ENCODE measurements around the gene SPAG5.
A peak's percentile ranks its signal among the peaks of the same experiment; 100 is the strongest.

SPAG5 gene

DNA sequence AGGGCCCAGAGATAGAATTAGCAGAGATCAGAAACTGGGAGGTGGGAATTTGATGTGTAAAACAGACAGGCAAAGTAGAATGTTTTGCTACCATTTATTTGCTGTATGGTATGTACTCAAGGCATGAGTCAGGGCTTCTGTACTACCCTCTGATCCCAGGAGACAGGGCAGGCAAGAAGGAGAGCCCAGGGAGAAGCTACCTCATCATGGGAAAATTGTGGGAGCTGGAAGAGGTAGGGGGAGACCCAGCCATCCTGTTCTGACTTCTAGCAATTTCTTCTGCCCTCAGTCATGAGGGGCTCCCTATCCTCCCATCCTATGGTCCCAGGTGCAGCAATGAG, 25.8 kb downstream of the SPAG5 start:
- H3K27ac ChIP-seq (ENCODE audit: insufficient read depth, low read length, poor library complexity, severe bottlenecking), result no peak overlapping the region
- H3K9me3 ChIP-seq (ENCODE audit: control insufficient read depth, low read length), result no peaks in the 10 kb centered on the region
- H3K27me3 ChIP-seq (replicated peaks; ENCODE audit: control insufficient read depth, insufficient read depth, low read length, poor library complexity, severe bottlenecking), result no peaks in the 10 kb centered on the region
- DNase-seq, result no peak
- peaks cover 26% of the 10 kb centered on the region for H3K4me1 ChIP-seq (ENCODE audit: control insufficient read depth, insufficient read depth, low read length, poor library complexity, severe bottlenecking)
- H3K4me3 ChIP-seq (ENCODE audit: insufficient read depth, low read depth, low read length, poor library complexity, severe bottlenecking), result no peak overlapping the region
- H3K36me3 ChIP-seq (ENCODE audit: control insufficient read depth, insufficient read depth, low read length), result no peaks in the 10 kb centered on the region

DNA sequence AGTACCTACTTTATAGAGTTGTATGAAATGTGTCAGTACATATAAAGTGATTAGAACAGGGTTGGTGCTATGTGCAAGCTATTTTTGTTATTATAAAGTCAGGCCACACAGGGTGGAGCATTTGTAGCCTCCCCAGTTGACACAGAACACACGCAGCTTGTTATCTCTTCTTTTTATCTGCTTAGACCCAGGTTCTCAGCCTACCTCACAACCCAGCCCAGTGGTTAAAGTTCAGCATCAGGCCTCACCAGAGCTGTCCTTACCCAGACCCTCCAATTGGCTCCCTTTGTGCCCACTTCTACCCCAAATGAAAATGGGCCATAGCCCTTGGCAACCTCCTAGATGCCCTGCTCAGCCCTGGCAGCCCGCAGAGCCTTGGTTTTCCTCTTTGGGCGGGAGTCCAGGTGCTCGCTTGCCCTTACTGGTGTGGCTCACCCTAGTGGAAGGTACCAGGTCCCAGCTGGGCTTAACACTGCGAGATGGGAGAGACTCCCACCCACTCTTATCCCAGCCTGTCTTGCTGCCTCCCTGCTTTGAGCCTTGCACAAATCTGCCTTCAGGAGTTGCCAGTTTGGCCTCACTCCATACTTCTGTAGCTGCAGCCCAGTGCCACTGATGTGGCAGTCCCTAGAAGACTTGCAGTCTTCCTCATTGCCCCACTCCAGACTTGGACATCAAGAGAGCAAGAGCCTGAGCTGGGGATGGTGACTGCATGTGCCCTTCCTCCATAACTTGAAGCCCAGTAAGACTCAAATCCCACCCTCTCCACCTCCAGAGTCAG, 26.4 kb downstream of the SPAG5 start:
- Histone ChIP-seq H3K27me3 (replicated peaks; ENCODE audit: control insufficient read depth, insufficient read depth, low read length, poor library complexity, severe bottlenecking) (no peaks in the 10 kb centered on the region), H3K4me1 (ENCODE audit: control insufficient read depth, insufficient read depth, low read length, poor library complexity, severe bottlenecking) (peaks cover 26% of the 10 kb centered on the region), H3K9me3 (ENCODE audit: control insufficient read depth, low read length) (no peaks in the 10 kb centered on the region), H3K27ac (ENCODE audit: insufficient read depth, low read length, poor library complexity, severe bottlenecking) (peak overlapping the region; percentile 81), H3K36me3 (ENCODE audit: control insufficient read depth, insufficient read depth, low read length) (no peaks in the 10 kb centered on the region), H3K4me3 (ENCODE audit: insufficient read depth, low read depth, low read length, poor library complexity, severe bottlenecking) (peak overlapping the region; percentile 95)
- DNase-seq, result no peak

DNA sequence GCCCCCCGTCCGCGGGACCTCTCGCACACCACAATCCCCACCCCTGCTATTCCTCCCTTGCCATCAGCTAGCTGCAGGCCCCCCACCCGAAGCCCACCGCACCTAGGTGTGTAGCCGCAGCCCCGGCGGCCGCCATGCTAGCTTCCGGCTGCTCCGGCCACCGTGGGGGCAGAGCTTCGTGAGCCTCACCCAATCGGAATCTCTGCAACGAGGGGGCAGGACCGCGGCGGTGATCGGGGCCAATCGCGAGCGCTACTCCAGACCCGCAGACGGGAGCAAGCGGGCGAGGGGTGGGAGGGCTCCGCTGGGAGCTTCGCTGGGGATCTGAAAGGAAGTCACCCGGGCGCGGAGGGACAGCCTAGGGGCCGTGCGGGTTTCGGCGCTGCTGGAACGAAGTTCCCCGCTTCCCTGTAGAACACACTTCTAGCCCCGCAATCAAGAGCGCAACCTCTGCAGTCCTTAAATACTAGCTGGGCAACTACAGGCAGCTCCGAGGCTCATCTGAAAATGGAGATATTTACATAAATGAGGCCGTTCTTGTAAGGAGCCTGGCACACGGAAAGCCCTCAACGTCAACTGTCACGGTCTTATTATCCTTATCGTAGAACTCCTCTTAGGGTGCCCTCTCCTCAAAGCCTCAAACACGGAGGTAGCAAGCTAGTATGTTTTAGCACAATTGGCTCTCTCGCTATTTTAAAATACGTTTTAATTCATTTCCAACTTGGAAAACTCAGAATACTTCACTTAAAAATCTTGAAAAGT, 27.3 kb downstream of the SPAG5 start, which contains the start of gene PIGS:
Gene PIGS (minus strand): TSS at position 164 of the 762 bp plus-strand sequence. CDS start 28 bp downstream, at position 136.
- Histone ChIP-seq H3K4me3 (ENCODE audit: insufficient read depth, low read depth, low read length, poor library complexity, severe bottlenecking) (peak within 1 kb of the TSS; percentile 95), H3K27ac (ENCODE audit: insufficient read depth, low read length, poor library complexity, severe bottlenecking) (peak within 1 kb of the TSS; percentile 81), H3K27me3 (replicated peaks; ENCODE audit: control insufficient read depth, insufficient read depth, low read length, poor library complexity, severe bottlenecking) (no peaks in the 10 kb centered on the region), H3K36me3 (ENCODE audit: control insufficient read depth, insufficient read depth, low read length) (peaks cover 5% of the 10 kb centered on the region), H3K4me1 (ENCODE audit: control insufficient read depth, insufficient read depth, low read length, poor library complexity, severe bottlenecking) (peaks cover 30% of the 10 kb centered on the region), H3K9me3 (ENCODE audit: control insufficient read depth, low read length) (no peaks in the 10 kb centered on the region)
- peak; percentile 84 to 89 (median 86) for DNase-seq

DNA sequence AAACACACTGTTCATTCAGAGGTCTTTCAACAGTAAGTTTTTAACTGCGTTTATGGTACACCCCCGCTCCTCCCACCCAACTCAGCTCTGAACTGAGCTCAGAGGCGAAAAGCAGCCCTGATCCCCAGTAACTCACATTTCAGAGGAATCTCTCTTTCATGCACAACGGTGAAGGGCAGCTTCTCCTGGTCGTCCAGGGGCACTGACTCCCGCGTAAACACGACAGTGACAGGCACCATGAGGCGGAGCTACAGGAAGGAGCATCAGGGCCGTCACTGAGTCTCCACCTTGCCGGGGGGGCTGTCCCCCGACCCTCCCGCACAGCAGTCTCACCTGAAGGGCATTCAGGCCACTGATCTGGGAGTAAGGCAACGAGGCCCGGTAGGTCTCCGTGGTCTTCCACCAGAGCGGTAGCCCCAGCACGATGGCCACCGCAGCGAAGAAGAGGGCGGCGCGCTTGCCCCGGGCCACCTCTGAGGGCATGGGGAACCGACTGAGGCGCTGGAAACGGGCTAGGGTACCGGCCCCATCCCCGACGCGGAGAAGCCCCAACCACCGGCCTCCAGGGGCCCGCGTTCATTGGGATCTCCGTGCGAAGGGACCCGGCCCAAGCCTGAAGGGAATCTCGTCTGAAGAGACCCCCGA, 28.0 kb downstream of the SPAG5 start:
- peaks cover 25% of the 10 kb centered on the region for H3K4me1 ChIP-seq (ENCODE audit: control insufficient read depth, insufficient read depth, low read length, poor library complexity, severe bottlenecking)
- peak; percentile 25 to 42 (median 35) for DNase-seq
- peaks cover 5% of the 10 kb centered on the region for H3K36me3 ChIP-seq (ENCODE audit: control insufficient read depth, insufficient read depth, low read length)
- H3K27ac ChIP-seq (ENCODE audit: insufficient read depth, low read length, poor library complexity, severe bottlenecking), result peak overlapping the region; percentile 81
- peak overlapping the region; percentile 95 for H3K4me3 ChIP-seq (ENCODE audit: insufficient read depth, low read depth, low read length, poor library complexity, severe bottlenecking)
- no peaks in the 10 kb centered on the region for H3K9me3 ChIP-seq (ENCODE audit: control insufficient read depth, low read length)
- no peaks in the 10 kb centered on the region for H3K27me3 ChIP-seq (replicated peaks; ENCODE audit: control insufficient read depth, insufficient read depth, low read length, poor library complexity, severe bottlenecking)

DNA sequence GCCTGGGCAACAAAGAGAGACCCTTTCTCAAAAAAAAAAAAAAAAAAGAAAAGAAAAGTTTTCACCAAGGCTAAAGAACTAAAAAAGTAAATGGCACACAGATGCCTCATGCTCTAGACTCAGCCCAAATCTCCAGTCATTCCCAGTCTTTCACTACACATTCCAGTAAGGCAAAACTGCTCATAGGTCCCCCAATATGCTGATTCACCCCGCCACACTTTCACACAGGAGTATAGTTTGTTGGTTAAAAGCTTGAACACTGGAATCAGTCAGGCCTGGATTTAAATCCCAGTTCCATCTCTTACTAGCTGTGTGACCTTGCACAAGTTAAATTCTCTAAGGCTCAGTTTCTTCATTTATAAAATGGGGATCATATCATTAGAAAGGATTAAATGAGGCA, 29.4 kb downstream of the SPAG5 start:
- Histone ChIP-seq H3K27me3 (replicated peaks; ENCODE audit: control insufficient read depth, insufficient read depth, low read length, poor library complexity, severe bottlenecking) (no peaks in the 10 kb centered on the region), H3K36me3 (ENCODE audit: control insufficient read depth, insufficient read depth, low read length) (peaks cover 5% of the 10 kb centered on the region), H3K4me1 (ENCODE audit: control insufficient read depth, insufficient read depth, low read length, poor library complexity, severe bottlenecking) (peaks cover 22% of the 10 kb centered on the region), H3K4me3 (ENCODE audit: insufficient read depth, low read depth, low read length, poor library complexity, severe bottlenecking) (no peak overlapping the region), H3K27ac (ENCODE audit: insufficient read depth, low read length, poor library complexity, severe bottlenecking) (no peak overlapping the region), H3K9me3 (ENCODE audit: control insufficient read depth, low read length) (no peaks in the 10 kb centered on the region)
- DNase-seq, result no peak

DNA sequence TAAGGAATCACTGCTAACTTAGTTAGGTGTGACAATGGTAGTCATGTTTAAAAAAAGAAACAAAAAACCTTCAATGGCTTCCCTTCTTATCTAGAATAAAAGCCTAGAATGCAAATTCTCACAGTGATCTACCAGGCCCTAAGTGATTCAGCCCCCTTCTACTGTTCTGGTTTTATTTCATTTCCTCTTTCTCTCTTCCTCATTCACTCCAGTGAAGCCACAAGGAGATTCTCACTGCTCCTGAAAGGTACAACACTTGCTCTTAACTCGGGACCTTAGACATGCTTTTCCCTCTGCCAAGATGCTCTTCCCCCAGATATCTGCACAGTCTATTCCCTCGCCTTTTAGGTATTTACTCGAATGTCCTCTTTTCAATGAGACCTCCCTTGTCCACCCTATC, 31.2 kb downstream of the SPAG5 start:
- DNase-seq, result no peak
- H3K4me3 ChIP-seq (ENCODE audit: insufficient read depth, low read depth, low read length, poor library complexity, severe bottlenecking), result no peak overlapping the region
- no peak overlapping the region for H3K27ac ChIP-seq (ENCODE audit: insufficient read depth, low read length, poor library complexity, severe bottlenecking)
- H3K4me1 ChIP-seq (ENCODE audit: control insufficient read depth, insufficient read depth, low read length, poor library complexity, severe bottlenecking), result peaks cover 22% of the 10 kb centered on the region
- no peaks in the 10 kb centered on the region for H3K27me3 ChIP-seq (replicated peaks; ENCODE audit: control insufficient read depth, insufficient read depth, low read length, poor library complexity, severe bottlenecking)
- peaks cover 16% of the 10 kb centered on the region for H3K36me3 ChIP-seq (ENCODE audit: control insufficient read depth, insufficient read depth, low read length)
- H3K9me3 ChIP-seq (ENCODE audit: control insufficient read depth, low read length), result no peaks in the 10 kb centered on the region

DNA sequence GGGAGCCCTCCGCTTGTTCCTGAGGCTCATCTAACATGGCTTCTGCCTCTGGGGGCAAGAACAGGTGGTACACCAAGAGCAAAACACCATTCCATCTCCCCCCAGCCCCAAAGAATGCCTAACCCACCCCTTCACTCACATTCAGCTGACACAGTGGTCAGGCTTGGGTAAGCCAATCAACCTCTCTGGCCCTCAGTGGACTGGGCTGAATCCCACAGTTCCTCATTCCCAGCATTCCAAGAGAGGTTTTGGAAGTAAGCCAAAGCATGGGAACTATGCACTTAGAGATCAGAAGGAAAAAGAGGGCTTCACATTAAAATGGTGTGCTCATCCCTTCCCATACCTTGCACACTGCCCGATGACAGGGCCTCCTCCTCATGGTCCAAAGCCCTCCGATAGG, 35.4 kb downstream of the SPAG5 start:
- Histone ChIP-seq H3K4me3 (ENCODE audit: insufficient read depth, low read depth, low read length, poor library complexity, severe bottlenecking) (no peak overlapping the region), H3K9me3 (ENCODE audit: control insufficient read depth, low read length) (no peaks in the 10 kb centered on the region), H3K27me3 (replicated peaks; ENCODE audit: control insufficient read depth, insufficient read depth, low read length, poor library complexity, severe bottlenecking) (no peaks in the 10 kb centered on the region), H3K4me1 (ENCODE audit: control insufficient read depth, insufficient read depth, low read length, poor library complexity, severe bottlenecking) (peaks cover 4% of the 10 kb centered on the region), H3K36me3 (ENCODE audit: control insufficient read depth, insufficient read depth, low read length) (peaks cover 38% of the 10 kb centered on the region), H3K27ac (ENCODE audit: insufficient read depth, low read length, poor library complexity, severe bottlenecking) (no peak overlapping the region)
- DNase-seq, result no peak

DNA sequence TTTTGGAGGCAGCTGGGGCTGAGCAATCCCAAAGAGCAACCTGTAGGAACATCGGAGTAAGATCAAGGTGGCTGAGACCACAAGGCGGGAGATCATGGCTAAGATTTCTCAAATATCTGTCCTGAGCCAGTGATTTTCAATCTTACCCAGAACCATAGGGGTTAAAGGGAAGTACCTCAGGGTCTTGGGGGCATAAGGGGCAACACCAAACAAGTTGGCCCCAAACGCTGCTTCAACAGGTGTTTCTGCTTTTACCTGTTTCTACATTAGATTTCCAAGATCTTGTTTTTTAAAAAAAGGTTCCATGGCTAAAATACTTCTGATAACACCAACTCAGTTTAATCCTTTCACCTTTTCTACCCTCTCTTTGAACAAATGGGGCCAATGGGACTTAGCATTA, 43.8 kb downstream of the SPAG5 start:
- Histone ChIP-seq H3K4me3 (ENCODE audit: insufficient read depth, low read depth, low read length, poor library complexity, severe bottlenecking) (no peak overlapping the region), H3K9me3 (ENCODE audit: control insufficient read depth, low read length) (no peaks in the 10 kb centered on the region), H3K4me1 (ENCODE audit: control insufficient read depth, insufficient read depth, low read length, poor library complexity, severe bottlenecking) (peaks cover 19% of the 10 kb centered on the region), H3K27me3 (replicated peaks; ENCODE audit: control insufficient read depth, insufficient read depth, low read length, poor library complexity, severe bottlenecking) (no peaks in the 10 kb centered on the region), H3K36me3 (ENCODE audit: control insufficient read depth, insufficient read depth, low read length) (peaks cover 51% of the 10 kb centered on the region), H3K27ac (ENCODE audit: insufficient read depth, low read length, poor library complexity, severe bottlenecking) (no peak overlapping the region)
- no peak for DNase-seq

DNA sequence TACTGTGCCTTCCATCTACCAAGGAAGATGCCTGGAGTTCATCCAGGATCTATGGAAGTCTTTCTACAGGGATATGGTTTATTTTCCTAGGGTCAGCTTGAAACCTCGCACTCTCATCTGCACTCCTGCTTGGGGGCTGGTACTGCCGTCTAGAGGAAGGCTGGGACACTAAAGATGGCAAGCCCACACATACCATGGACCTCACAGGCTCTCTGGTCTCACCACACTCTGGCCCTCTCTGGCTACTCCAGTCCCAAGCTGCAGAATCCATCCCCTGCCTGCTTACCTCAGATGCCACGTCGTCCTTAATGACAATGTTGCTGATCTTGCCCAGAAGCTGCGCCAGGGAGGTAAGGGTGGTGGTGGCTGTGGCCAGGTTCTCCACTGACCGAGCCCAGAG, 44.3 kb downstream of the SPAG5 start:
- Histone ChIP-seq H3K36me3 (ENCODE audit: control insufficient read depth, insufficient read depth, low read length) (peaks cover 46% of the 10 kb centered on the region), H3K4me3 (ENCODE audit: insufficient read depth, low read depth, low read length, poor library complexity, severe bottlenecking) (no peak overlapping the region), H3K4me1 (ENCODE audit: control insufficient read depth, insufficient read depth, low read length, poor library complexity, severe bottlenecking) (peaks cover 23% of the 10 kb centered on the region), H3K27me3 (replicated peaks; ENCODE audit: control insufficient read depth, insufficient read depth, low read length, poor library complexity, severe bottlenecking) (no peaks in the 10 kb centered on the region), H3K9me3 (ENCODE audit: control insufficient read depth, low read length) (no peaks in the 10 kb centered on the region), H3K27ac (ENCODE audit: insufficient read depth, low read length, poor library complexity, severe bottlenecking) (no peak overlapping the region)
- DNase-seq, result no peak

Measured in effector memory CD4-positive, alpha-beta T cell (primary cell).